HFFc6 (cell line): ENCODE results near the gene SUCLG2. TPM values are rescaled to one million over a fixed set of nuclear protein-coding genes. Genes with fewer than 3 reads are reported as not detected.

Experiments used
- DNase-seq: peaks from one replicate; pipeline ENCODE4 v3.0.0-alpha.2; 2018
- H3K27ac Mint-ChIP-seq: 2 replicates; pipeline ENCODE4 v1.8.0; 2020; ENCODE audit warnings: mild to moderate bottlenecking, mixed read lengths
- H3K27me3 Mint-ChIP-seq: 2 replicates; pipeline ENCODE4 v1.8.0; 2021; ENCODE audit warnings: mild to moderate bottlenecking, moderate library complexity, mixed read lengths; ENCODE audit not compliant: insufficient read depth
- H3K36me3 Mint-ChIP-seq: 2 replicates; pipeline ENCODE4 v1.8.0; 2021; ENCODE audit warnings: low read depth, mixed read lengths
- H3K4me1 Mint-ChIP-seq: 2 replicates; pipeline ENCODE4 v1.8.0; 2020; ENCODE audit warnings: low read depth, mixed read lengths
- H3K4me3 Mint-ChIP-seq: 2 replicates; pipeline ENCODE4 v1.8.0; 2020; ENCODE audit warnings: mild to moderate bottlenecking, moderate library complexity, mixed read lengths
- H3K9me3 Mint-ChIP-seq: 2 replicates; pipeline ENCODE4 v1.8.0; 2020; ENCODE audit warnings: mild to moderate bottlenecking, mixed read lengths
- CTCF ChIP-seq: fragments of 200-600 bp; sonication (generic); IDR thresholded peaks from 2 replicates; pipeline ENCODE4 v1.5.0; 2021; ENCODE audit warnings: antibody characterized with exemption, mild to moderate bottlenecking
- total RNA-seq, 6 experiments: library from RNA; stranded (reverse); fragmentation: NEBNext Ultra II Directional; extraction: Animal tissue kit (Norgen Biotek cat#: 25700); gene quantifications; 2 replicates in 1 of 6; 3 replicates in 5 of 6; pipeline ENCODE4 v1.2.3, GENCODE V29; 2021

Gene SUCLG2
- total RNA-seq, 6 experiments from 2014 or later = 50.2 to 81.4 (median 75.2) TPM

- no peak for DNase-seq
- TF ChIP-seq CTCF = no peak
- Mint-ChIP-seq H3K27me3 (no peaks in the 10 kb centered on the region), H3K36me3 (no peaks in the 10 kb centered on the region), H3K9me3 (no peaks in the 10 kb centered on the region), H3K4me3 (no peak overlapping the region), H3K4me1 (peaks cover 13% of the 10 kb centered on the region; the same call in 1 of the 2 replicates), H3K27ac (no peak overlapping the region)
These were observed 29.8 kb upstream of the SUCLG2 start for GRCh38 chr3:67684211-67684610.

GRCh38 chr3:67683522-67683921 lies 29.1 kb upstream of the SUCLG2 start:
- H3K4me3 Mint-ChIP-seq = no peak overlapping the region
- TF ChIP-seq CTCF = no peak
- no peaks in the 10 kb centered on the region for H3K36me3 Mint-ChIP-seq
- no peak overlapping the region for H3K27ac Mint-ChIP-seq
- peaks cover 13% of the 10 kb centered on the region; the same call in 1 of the 2 replicates for H3K4me1 Mint-ChIP-seq
- H3K9me3 Mint-ChIP-seq = no peaks in the 10 kb centered on the region
- DNase-seq = no peak
- H3K27me3 Mint-ChIP-seq = no peaks in the 10 kb centered on the region

GRCh38 chr3:67678665-67679064 lies 24.3 kb upstream of the SUCLG2 start:
- DNase-seq = no peak
- H3K36me3 Mint-ChIP-seq = no peaks in the 10 kb centered on the region
- H3K27me3 Mint-ChIP-seq = no peaks in the 10 kb centered on the region
- no peaks in the 10 kb centered on the region for H3K9me3 Mint-ChIP-seq
- no peak overlapping the region for H3K4me3 Mint-ChIP-seq
- no peaks in the 10 kb centered on the region for H3K4me1 Mint-ChIP-seq
- no peak overlapping the region for H3K27ac Mint-ChIP-seq
- no peak for TF ChIP-seq CTCF

GRCh38 chr3:67674055-67674454 lies 19.6 kb upstream of the SUCLG2 start:
- H3K9me3 Mint-ChIP-seq = no peaks in the 10 kb centered on the region
- H3K4me3 Mint-ChIP-seq = no peak overlapping the region
- H3K36me3 Mint-ChIP-seq = no peaks in the 10 kb centered on the region; the same call in 1 of the 2 replicates

GRCh38 chr3:67662733-67663132 lies 8.3 kb upstream of the SUCLG2 start:
- H3K9me3 Mint-ChIP-seq = no peaks in the 10 kb centered on the region

More at GRCh38 chr3:67674055-67674454, 19.6 kb upstream of the SUCLG2 start:
- Mint-ChIP-seq H3K27ac (no peak overlapping the region), H3K27me3 (no peaks in the 10 kb centered on the region; the same call in none of the 2 replicates), H3K4me1 (no peaks in the 10 kb centered on the region)
- TF ChIP-seq CTCF = no peak
- no peak for DNase-seq

More at GRCh38 chr3:67662733-67663132, 8.3 kb upstream of the SUCLG2 start:
- H3K27me3 Mint-ChIP-seq = peaks cover 4% of the 10 kb centered on the region
- H3K36me3 Mint-ChIP-seq = 0 out of 2 replicates have a peak, but pooled peaks cover 5% of the 10 kb centered on the region
- TF ChIP-seq CTCF = no peak
- DNase-seq = no peak
- H3K4me1 Mint-ChIP-seq = peaks cover 18% of the 10 kb centered on the region
- H3K27ac Mint-ChIP-seq = no peak overlapping the region
- H3K4me3 Mint-ChIP-seq = no peak overlapping the region
